K562 (cell line): Measurements from ENCODE around the gene CSH1. TPM values are rescaled to one million over a fixed set of nuclear protein-coding genes. Genes with fewer than 3 reads are reported as not detected.
A peak's percentile ranks its signal among the peaks of the same experiment; 100 is the strongest.

Experiments
- ATAC-seq: fragments of 200-7000 bp; cut with Tn5 transposase; 3 replicates; pipeline ENCODE4 v1.9.1; 2020; ENCODE audit warnings: moderate library complexity
- BruUV-seq: library from RNA; stranded (reverse); fragments of 400-500 nt; replicated peaks from 2 replicates; lab custom pipeline; 2021; lab: Mats Ljungman, UMichigan
- CTCF ChIA-PET: fragments of 300-600 bp; formaldehyde crosslinking; extraction: SDS; loops from one replicate; lab custom pipeline; 2021; ENCODE audit warnings: low intra/inter-chr PET ratio; lab: Yijun Ruan, JAX
- POLR2A ChIA-PET: fragments of 300-600, 350-650 bp; sonication (Branson Sonifier 250); formaldehyde crosslinking; extraction: SDS; loops from one replicate; lab custom pipeline; 2021; ENCODE audit warnings: antibody characterized with exemption, inconsistent platforms; lab: Yijun Ruan, JAX
- DNase-seq, 4 experiments: peaks; one replicate each; pipeline versions ENCODE4 v3.0.0 to v3.0.0-alpha.2; 2011 to 2018; ENCODE audit warnings: low spot score in 3 of 4, mixed read lengths in 3 of 4; ENCODE audit errors: extremely low read depth in 1 of 4
- FAIRE-seq: peaks from 2 replicates; lab custom pipeline; 2011; peaks lifted over from hg19 to GRCh38; lab: Jason Lieb, UNC
- H2AFZ ChIP-seq: 2 replicates; pipeline ENCODE4 v1.6.0; 2011; ENCODE audit warnings: low read depth, low read length, control low read depth, inconsistent platforms
- H3K27ac ChIP-seq: fragments of 200-600 bp; 3 replicates; pipeline ENCODE4 v1.8.0; 2011; ENCODE audit warnings: low read depth, mild to moderate bottlenecking, control low read depth, inconsistent platforms, low read length, moderate library complexity, mixed read lengths; ENCODE audit errors: extremely low read depth
- H3K27me3 ChIP-seq, 2 experiments: fragments of 300-600 bp in 1 of 2; 2 replicates in 1 of 2; 3 replicates in 1 of 2; pipeline versions ENCODE4 v1.6.0 to v1.8.0; 2011; ENCODE audit warnings: inconsistent platforms in 2 of 2, low read length in 2 of 2, mild to moderate bottlenecking in 1 of 2, mixed read lengths in 1 of 2, moderate library complexity in 1 of 2; ENCODE audit not compliant: control insufficient read depth in 2 of 2, insufficient read depth in 2 of 2
- H3K36me3 ChIP-seq: fragments of 300-600 bp; 3 replicates; pipeline ENCODE4 v1.8.0; 2011; ENCODE audit warnings: mild to moderate bottlenecking, low read length, inconsistent platforms; ENCODE audit not compliant: control insufficient read depth, insufficient read depth
- H3K4me1 ChIP-seq, 2 experiments: fragments of 200-600 bp in 1 of 2; replicated peaks in 1 of 2; 2 replicates in 1 of 2; 3 replicates in 1 of 2; pipeline versions ENCODE4 v1.5.1 to v1.8.0; 2011; ENCODE audit warnings: inconsistent platforms in 2 of 2, low read length in 2 of 2, mild to moderate bottlenecking in 1 of 2, mixed read lengths in 1 of 2, moderate library complexity in 1 of 2; ENCODE audit not compliant: control insufficient read depth in 2 of 2, insufficient read depth in 2 of 2
- H3K4me2 ChIP-seq: 2 replicates; pipeline ENCODE4 v1.6.1; 2011; ENCODE audit warnings: low read length, control low read depth, inconsistent platforms, mixed read lengths; ENCODE audit not compliant: insufficient read depth
- H3K4me3 ChIP-seq: fragments of 200-600 bp; sonication (generic), shearing (Covaris generic); 2 replicates; pipeline ENCODE4 v1.5.1; 2016; ENCODE audit warnings: control low read depth, inconsistent platforms
- H3K79me2 ChIP-seq: fragments of 200-600 bp; 3 replicates; pipeline ENCODE4 v1.8.0; 2011; ENCODE audit warnings: low read length, inconsistent platforms; ENCODE audit not compliant: control insufficient read depth, insufficient read depth
- H3K9ac ChIP-seq, 2 experiments: 2 replicates each; pipeline versions ENCODE4 v1.6.0 to v1.6.1; 2011; ENCODE audit warnings: low read depth in 2 of 2, low read length in 2 of 2, control low read depth in 1 of 2, inconsistent platforms in 1 of 2, mild to moderate bottlenecking in 1 of 2, mixed read lengths in 1 of 2; ENCODE audit not compliant: insufficient read depth in 1 of 2
- H3K9me1 ChIP-seq: one replicate; pipeline ENCODE4 v1.6.0; 2011; ENCODE audit warnings: inconsistent platforms, mild to moderate bottlenecking, low read length, moderate library complexity; ENCODE audit not compliant: control insufficient read depth, insufficient read depth
- H3K9me3 ChIP-seq: replicated peaks from 2 replicates; pipeline ENCODE4 v1.5.1; 2011; ENCODE audit warnings: low read depth, low read length, inconsistent platforms; ENCODE audit not compliant: control insufficient read depth, insufficient read depth
- H4K20me1 ChIP-seq: replicated peaks from 2 replicates; pipeline ENCODE4 v1.6.1; 2011; ENCODE audit warnings: low read length, inconsistent platforms, mixed read lengths; ENCODE audit not compliant: control insufficient read depth, insufficient read depth
- BCOR ChIP-seq: fragments of 450-650 bp; IDR thresholded peaks from 2 replicates; pipeline ENCODE4 v1.6.1; 2016
- CC2D1A ChIP-seq: fragments of 450-650 bp; IDR thresholded peaks from 2 replicates; pipeline ENCODE4 v1.6.1; 2017; ENCODE audit warnings: mild to moderate bottlenecking
- HNRNPLL ChIP-seq: fragments of 200-400 bp; formaldehyde crosslinking; IDR thresholded peaks from 2 replicates; pipeline ENCODE4 v1.6.1; 2017; ENCODE audit warnings: low read length, low read depth, mild to moderate bottlenecking; ENCODE audit not compliant: poor library complexity, severe bottlenecking
- SAP30 ChIP-seq: fragments of 200-600 bp; sonication (generic); IDR thresholded peaks from 2 replicates; pipeline ENCODE4 v1.6.1; 2012; ENCODE audit warnings: borderline replicate concordance, low read depth, mild to moderate bottlenecking, moderate library complexity, low read length, control low read depth, inconsistent platforms; ENCODE audit not compliant: insufficient read depth, poor library complexity, severe bottlenecking
- SRSF7 ChIP-seq: fragments of 200-400 bp; formaldehyde crosslinking; optimal IDR thresholded peaks from 2 replicates; pipeline ENCODE3; 2017; ENCODE audit warnings: mild to moderate bottlenecking, low read depth, low read length
- ZFP36 ChIP-seq: fragments of 150-350 bp; IDR thresholded peaks from 2 replicates; pipeline ENCODE4 v1.6.1; 2018; ENCODE audit warnings: low read length, low read depth; ENCODE audit not compliant: partially characterized antibody
- ZFPM2 ChIP-seq: fragments of 250-450 bp; sonication (Bioruptor Pico); IDR thresholded peaks from 2 replicates; pipeline ENCODE4 v1.5.1; 2022; ENCODE audit warnings: mild to moderate bottlenecking
- ZNF197 ChIP-seq: fragments of 200-800 bp; sonication (Bioruptor generic); IDR thresholded peaks from 2 replicates; pipeline ENCODE4 v1.6.1; 2016; ENCODE audit warnings: low read depth, missing genetic modification characterization, missing compliant biosample characterization
- ZSCAN29 ChIP-seq: fragments of 450-650 bp; IDR thresholded peaks from 2 replicates; pipeline ENCODE4 v1.6.1; 2017
- WGBS: fragments of 100-300 bp; shearing (Covaris generic); methylation state at CpG from one replicate; pipeline ENCODE4 v1.1.6; 2016; ENCODE audit warnings: low coverage, mixed read lengths; ENCODE audit not compliant: insufficient coverage; ENCODE audit errors: missing lambda C conversion rate; 5-methylcytosine and 5-hydroxymethylcytosine counted together
- in situ Hi-C: fragments of 300-500 bp; cut with MboI; formaldehyde crosslinking; loops from 4 replicates; pipeline ENCODE4 v1.15.0; 2018; ENCODE audit warnings: inconsistent platforms, mixed read lengths
- intact Hi-C: fragments of 100-400 bp; cut with micrococcal nuclease; formaldehyde crosslinking; loops from 2 replicates; pipeline ENCODE4 v1.14.2; 2022
- polyA plus RNA-seq, 8 experiments: library from polyadenylated mRNA; depleted of rRNA in 4 of 8; stranded (reverse) in 5 of 8; unstranded in 3 of 8; fragments of >200 nt; fragmentation: Nextera tagmentation in 2 of 8; fragmentation: Illumina TruSeq in 1 of 8; extraction: Ambion mirVana in 2 of 8; extraction: Trizol in 1 of 8; gene quantifications; 2 replicates each; pipeline versions ENCODE4 v1.2.1 to v1.2.3, GENCODE V29; 2011 to 2014; ENCODE audit warnings: inconsistent platforms in 1 of 8, missing spikeins in 1 of 8
- total RNA-seq, 7 experiments: library from RNA; depleted of rRNA in 6 of 7; stranded (reverse); fragments of >200 nt in 6 of 7; fragmentation: Illumina TruSeq in 2 of 7; extraction: Trizol in 2 of 7; gene quantifications; 2 replicates each; pipeline versions ENCODE4 v1.2.1 to v1.2.3, GENCODE V29; 2011 to 2021; ENCODE audit warnings: low replicate concordance in 1 of 7

Gene CSH1
- total and polyA plus RNA-seq, 9 of the 15 experiments (the other 6 are each of a cell fraction or from before 2014, with no cell fraction given): not detected

DNA sequence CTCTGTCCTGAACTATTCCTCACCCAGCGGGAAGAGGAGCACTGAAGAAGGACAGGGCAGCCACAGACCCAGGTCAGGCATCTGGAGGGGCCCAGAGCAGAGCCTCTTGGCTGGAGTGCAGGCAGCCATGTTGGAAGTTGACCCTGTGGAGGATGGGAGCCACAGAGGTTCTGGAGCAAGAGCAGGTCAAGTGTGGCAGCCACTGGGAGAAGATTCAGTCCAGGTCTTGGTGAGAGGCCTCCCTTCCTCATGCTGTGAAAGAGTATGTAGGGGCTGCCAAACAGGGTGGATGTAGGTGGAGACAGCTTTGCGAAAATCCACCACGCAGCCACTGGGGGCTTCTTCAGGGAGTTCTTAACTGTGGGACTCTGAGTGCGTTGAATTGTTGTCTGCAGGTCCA is 36.3 kb upstream of the CSH1 start:
- FAIRE-seq (no peak), ATAC-seq (no peak), DNase-seq (no peak)
- Histone ChIP-seq H3K9ac (no peak overlapping the region), H3K36me3 (no peaks in the 10 kb centered on the region), H4K20me1 (no peaks in the 10 kb centered on the region), H2AFZ (no peak overlapping the region), H3K9me3 (no peaks in the 10 kb centered on the region), H3K4me2 (no peak overlapping the region), H3K79me2 (no peaks in the 10 kb centered on the region), H3K9me1 (no peaks in the 10 kb centered on the region), H3K27ac (no peak overlapping the region), H3K27me3 (peaks cover 9 to 24% of the 10 kb centered on the region in 2 experiments; a peak in 4 of 5 replicates), H3K4me3 (no peak overlapping the region), H3K4me1 (peaks cover 0 to 33% of the 10 kb centered on the region in 2 experiments; a peak in 2 of 5 replicates)
- ChIA-PET POLR2A (interaction anchor here (0.6 to 1.5 kb wide), 2 partner anchors 14 to 185 kb away, joined by 3 to 5 read pairs; no protein-coding TSS in a partner anchor), CTCF (no interaction called here)
- BruUV-seq: no TSS peak
- 59% methylated on average over 4 of the region's 4 CpGs for WGBS
- TF ChIP-seq BCOR: 0 out of 2 replicates have a peak, but pooled peaks have one; percentile 29
- no peak for TF ChIP-seq ZNF197 (CRISPR knock-in tag)
- no peak for TF ChIP-seq ZFPM2 (CRISPR knock-in tag)
- peak; percentile 48 for TF ChIP-seq ZFP36
- intact Hi-C loops: no loop called here
- in situ Hi-C loops: no loop called here

GRCh38 chr17:63931981-63932561 is 35.7 kb upstream of the CSH1 start, which contains the start of gene CD79B:
CD79B (minus strand) TSS chr17:63932331; CDS start chr17:63932261, 70 bp downstream.
- no peak within 1 kb of the TSS for H3K27ac ChIP-seq
- H3K9me1 ChIP-seq: no peaks in the 10 kb centered on the region
- H3K36me3 ChIP-seq: no peaks in the 10 kb centered on the region
- no peak within 1 kb of the TSS for H3K4me3 ChIP-seq
- no peaks in the 10 kb centered on the region for H3K79me2 ChIP-seq
- no peaks in the 10 kb centered on the region for H3K9me3 ChIP-seq
- peaks cover 0 to 33% of the 10 kb centered on the region in 2 experiments; a peak in 2 of 5 replicates for H3K4me1 ChIP-seq
- H3K9ac ChIP-seq: peak within 1 kb of the TSS in 1 of 2 experiments; percentile 74; a peak in 2 of 4 replicates
- WGBS: 55% methylated on average over 19 of the region's 19 CpGs
- H4K20me1 ChIP-seq: no peaks in the 10 kb centered on the region
- intact Hi-C loops: no loop called here
- CTCF ChIA-PET: no interaction called here
- FAIRE-seq: no peak
- POLR2A ChIA-PET: interaction anchor here (1.5 to 2.0 kb wide), 2 partner anchors 8 to 14 kb away, joined by 5 read pairs; no protein-coding TSS in a partner anchor
- H3K27me3 ChIP-seq: peaks cover 9 to 24% of the 10 kb centered on the region in 2 experiments; a peak in 4 of 5 replicates
- no peak for ATAC-seq
- H2AFZ ChIP-seq: peak within 1 kb of the TSS; percentile 28
- DNase-seq: no peak
- H3K4me2 ChIP-seq: peak within 1 kb of the TSS; percentile 9; the same call in 1 of the 2 replicates
- TF ChIP-seq ZSCAN29 (no peak), SRSF7 (no peak), SAP30 (no peak), CC2D1A (no peak), HNRNPLL (no peak)
- no TSS peak for BruUV-seq
- in situ Hi-C loops: no loop called here
